Mesothelial cell of epicardium (in vitro differentiated cells): ENCODE results near the gene TNS1. TPM values are rescaled to one million over a fixed set of nuclear protein-coding genes. Genes with fewer than 3 reads are reported as not detected.
"Not testable (repeated sequence)": the region's sequence is repeated elsewhere in the genome, so short reads cannot be mapped to it uniquely, and the experiment has no call there.

Experiments used
- DNase-seq, 2 experiments: peaks; one replicate each; pipeline ENCODE4 v3.0.0; 2021; ENCODE audit warnings: low spot score in 2 of 2; ENCODE audit not compliant: unreplicated experiment in 2 of 2
- H3K27ac Mint-ChIP-seq: 2 replicates; pipeline ENCODE4 v1.8.0; 2021; ENCODE audit warnings: mixed read lengths
- H3K27me3 Mint-ChIP-seq: 2 replicates; pipeline ENCODE4 v1.8.0; 2021; ENCODE audit warnings: low read depth, mixed read lengths
- H3K36me3 Mint-ChIP-seq: 2 replicates; pipeline ENCODE4 v1.8.0; 2021; ENCODE audit warnings: mixed read lengths
- H3K4me1 Mint-ChIP-seq: 2 replicates; pipeline ENCODE4 v1.8.0; 2021; ENCODE audit warnings: mixed read lengths
- H3K4me3 Mint-ChIP-seq: 2 replicates; pipeline ENCODE4 v1.8.0; 2021; ENCODE audit warnings: mild to moderate bottlenecking, moderate library complexity, mixed read lengths
- H3K9me3 Mint-ChIP-seq: 2 replicates; pipeline ENCODE4 v1.8.0; 2021; ENCODE audit warnings: mixed read lengths
- total RNA-seq: library from RNA; stranded (reverse); gene quantifications from 3 replicates; pipeline ENCODE4 v1.2.1, GENCODE V29; 2021
- TF ChIP-seq, protein P1 (sequence below): fragments of 200-600 bp; sonication (generic); IDR thresholded peaks from one replicate; pipeline ENCODE4 v1.5.0; 2021; ENCODE audit warnings: antibody characterized with exemption; ENCODE audit not compliant: unreplicated experiment

The TNS1 gene
- total RNA-seq, 1 donor from 2014 or later = 130 TPM

DNA sequence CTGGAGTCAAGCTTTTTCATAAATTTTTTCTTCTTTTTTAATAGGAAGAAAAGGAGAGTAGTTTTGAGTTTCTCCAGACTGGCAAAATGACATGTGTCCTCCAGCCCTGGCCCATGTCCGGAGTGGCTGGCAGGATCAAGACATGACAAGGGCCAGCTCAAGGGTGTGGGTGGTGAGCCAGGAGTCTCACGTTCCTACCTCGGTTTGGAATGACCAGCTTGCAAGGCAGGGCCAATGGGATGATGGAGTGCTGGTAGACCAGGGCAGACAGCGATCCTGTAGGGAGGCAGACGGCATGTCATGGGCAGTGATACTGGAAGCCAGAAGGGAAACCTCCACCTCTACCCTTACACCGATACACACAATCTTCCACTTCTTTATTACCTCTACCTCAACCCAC lies 190.6 kb downstream of the TNS1 start:
- Mint-ChIP-seq H3K36me3 (peaks cover 60% of the 10 kb centered on the region), H3K4me3 (no peak overlapping the region), H3K27me3 (no peaks in the 10 kb centered on the region), H3K27ac (no peak overlapping the region), H3K9me3 (no peaks in the 10 kb centered on the region), H3K4me1 (peaks cover 13% of the 10 kb centered on the region)
- TF ChIP-seq, protein P1, sequence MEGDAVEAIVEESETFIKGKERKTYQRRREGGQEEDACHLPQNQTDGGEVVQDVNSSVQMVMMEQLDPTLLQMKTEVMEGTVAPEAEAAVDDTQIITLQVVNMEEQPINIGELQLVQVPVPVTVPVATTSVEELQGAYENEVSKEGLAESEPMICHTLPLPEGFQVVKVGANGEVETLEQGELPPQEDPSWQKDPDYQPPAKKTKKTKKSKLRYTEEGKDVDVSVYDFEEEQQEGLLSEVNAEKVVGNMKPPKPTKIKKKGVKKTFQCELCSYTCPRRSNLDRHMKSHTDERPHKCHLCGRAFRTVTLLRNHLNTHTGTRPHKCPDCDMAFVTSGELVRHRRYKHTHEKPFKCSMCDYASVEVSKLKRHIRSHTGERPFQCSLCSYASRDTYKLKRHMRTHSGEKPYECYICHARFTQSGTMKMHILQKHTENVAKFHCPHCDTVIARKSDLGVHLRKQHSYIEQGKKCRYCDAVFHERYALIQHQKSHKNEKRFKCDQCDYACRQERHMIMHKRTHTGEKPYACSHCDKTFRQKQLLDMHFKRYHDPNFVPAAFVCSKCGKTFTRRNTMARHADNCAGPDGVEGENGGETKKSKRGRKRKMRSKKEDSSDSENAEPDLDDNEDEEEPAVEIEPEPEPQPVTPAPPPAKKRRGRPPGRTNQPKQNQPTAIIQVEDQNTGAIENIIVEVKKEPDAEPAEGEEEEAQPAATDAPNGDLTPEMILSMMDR = no peak
- DNase-seq = no peak

DNA sequence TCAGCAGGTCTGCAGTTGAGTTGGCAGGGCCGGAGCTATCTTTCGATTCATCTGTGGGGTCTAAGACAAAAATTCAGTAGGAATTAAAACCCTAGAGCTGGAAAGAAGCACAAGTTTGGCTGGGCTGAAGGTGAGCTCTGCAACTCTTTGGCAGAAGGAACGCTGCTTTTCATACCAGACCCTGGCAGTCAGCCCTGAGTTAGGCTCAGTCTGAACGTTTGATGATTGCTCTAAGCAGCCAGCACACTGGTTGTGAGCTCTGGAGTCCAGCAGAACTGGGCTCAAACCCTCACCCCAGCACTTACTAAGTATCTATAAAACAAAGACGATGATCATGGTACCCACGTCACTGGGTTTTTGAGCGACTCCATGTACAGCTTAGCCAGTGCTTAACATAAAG lies 192.5 kb downstream of the TNS1 start:
- TF ChIP-seq, protein P1 = no peak
- Mint-ChIP-seq H3K4me1 (peaks cover 5% of the 10 kb centered on the region), H3K27me3 (no peaks in the 10 kb centered on the region), H3K36me3 (peaks cover 55% of the 10 kb centered on the region), H3K4me3 (no peak overlapping the region), H3K9me3 (no peaks in the 10 kb centered on the region), H3K27ac (no peak overlapping the region)
- DNase-seq = no peak

- Mint-ChIP-seq H3K27me3 (no peaks in the 10 kb centered on the region), H3K4me3 (no peak overlapping the region), H3K4me1 (peaks cover 5% of the 10 kb centered on the region), H3K27ac (no peak overlapping the region), H3K36me3 (peaks cover 52% of the 10 kb centered on the region), H3K9me3 (no peaks in the 10 kb centered on the region)
- TF ChIP-seq, protein P1 = no peak
- DNase-seq = no peak
These were observed 193.1 kb downstream of the TNS1 start for GRCh38 chr2:217809736-217810135.

- H3K27ac Mint-ChIP-seq, DNase-seq: not testable (repeated sequence)
- H3K36me3 Mint-ChIP-seq = peaks cover 46% of the 10 kb centered on the region
These were observed 193.8 kb downstream of the TNS1 start for GRCh38 chr2:217808967-217809366.

DNA sequence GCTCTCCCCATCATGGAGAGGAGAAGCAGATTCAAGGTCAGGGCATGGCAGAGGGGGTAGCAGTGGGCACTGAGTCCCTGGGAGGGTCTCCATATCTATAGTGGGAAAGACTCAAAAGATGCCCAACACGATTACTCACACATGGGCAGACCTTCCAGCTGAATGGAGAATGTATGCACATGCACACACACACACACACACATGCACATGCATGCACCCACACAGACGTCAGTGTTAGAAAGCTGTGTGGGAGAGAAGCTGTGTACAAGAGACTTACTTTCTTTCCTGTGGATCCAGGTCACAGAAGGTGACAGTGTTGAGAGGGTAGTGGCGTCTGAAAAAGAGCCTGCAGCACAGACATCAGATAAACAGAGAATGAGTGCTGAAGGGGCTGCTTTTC lies 194.5 kb downstream of the TNS1 start:
- no peaks in the 10 kb centered on the region for H3K27me3 Mint-ChIP-seq
- no peak for DNase-seq
- no peak overlapping the region for H3K4me3 Mint-ChIP-seq
- TF ChIP-seq, protein P1 = no peak
- H3K27ac Mint-ChIP-seq = no peak overlapping the region
- H3K4me1 Mint-ChIP-seq = peaks cover 5% of the 10 kb centered on the region
- H3K9me3 Mint-ChIP-seq = no peaks in the 10 kb centered on the region
- H3K36me3 Mint-ChIP-seq = peaks cover 45% of the 10 kb centered on the region

More at GRCh38 chr2:217808967-217809366, 193.8 kb downstream of the TNS1 start:
- H3K4me1 Mint-ChIP-seq, H3K4me3 Mint-ChIP-seq, H3K27me3 Mint-ChIP-seq, H3K9me3 Mint-ChIP-seq: not testable (repeated sequence)

- Mint-ChIP-seq H3K27me3 (no peaks in the 10 kb centered on the region), H3K27ac (no peak overlapping the region), H3K36me3 (peaks cover 43% of the 10 kb centered on the region), H3K9me3 (no peaks in the 10 kb centered on the region), H3K4me3 (no peak overlapping the region), H3K4me1 (peaks cover 5% of the 10 kb centered on the region)
- TF ChIP-seq, protein P1 = no peak
- no peak for DNase-seq
These were observed 195.0 kb downstream of the TNS1 start for GRCh38 chr2:217807753-217808152.
